HEK293T (cell line): Measurements from ENCODE around the gene FZD2.
"Not testable (repeated sequence)": the region's sequence is repeated elsewhere in the genome, so short reads cannot be mapped to it uniquely, and the experiment has no call there.

Experiments used
- CTBP1 ChIP-seq: fragments of 450-650 bp; IDR thresholded peaks from 2 replicates; pipeline ENCODE4 v1.6.1; 2016; ENCODE audit warnings: borderline replicate concordance
- HDGF ChIP-seq: fragments of 450-650 bp; IDR thresholded peaks from 2 replicates; pipeline ENCODE4 v1.6.1; 2017; ENCODE audit warnings: antibody characterized with exemption, borderline replicate concordance
- NFRKB ChIP-seq: fragments of 450-650 bp; IDR thresholded peaks from 2 replicates; pipeline ENCODE4 v1.6.1; 2016; ENCODE audit warnings: mild to moderate bottlenecking, moderate library complexity

- not testable (repeated sequence) for TF ChIP-seq HDGF, NFRKB, CTBP1
Measured at GRCh38 chr17:44537922-44538321, 19.4 kb upstream of the FZD2 start.
